Measurements from ENCODE around the gene HLA-DQB2.
"Not testable (repeated sequence)": the region's sequence is repeated elsewhere in the genome, so short reads cannot be mapped to it uniquely, and the experiment has no call there.

The HLA-DQB2 gene

DNA sequence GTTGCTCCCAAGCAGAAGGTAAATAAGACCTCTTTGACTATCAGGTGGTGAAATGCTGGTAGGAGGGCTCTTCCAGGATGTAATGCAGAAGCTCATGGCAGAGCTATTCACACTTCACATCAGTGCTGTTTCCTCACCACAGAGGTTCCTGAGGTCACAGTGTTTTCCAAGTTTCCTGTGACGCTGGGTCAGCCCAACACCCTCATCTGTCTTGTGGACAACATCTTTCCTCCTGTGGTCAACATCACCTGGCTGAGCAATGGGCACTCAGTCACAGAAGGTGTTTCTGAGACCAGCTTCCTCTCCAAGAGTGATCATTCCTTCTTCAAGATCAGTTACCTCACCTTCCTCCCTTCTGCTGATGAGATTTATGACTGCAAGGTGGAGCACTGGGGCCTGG lies 17.7 kb downstream of the HLA-DQB2 start:
- not testable (repeated sequence) for DNase-seq (ENCODE audit: low read depth in 2 of 2)

DNA sequence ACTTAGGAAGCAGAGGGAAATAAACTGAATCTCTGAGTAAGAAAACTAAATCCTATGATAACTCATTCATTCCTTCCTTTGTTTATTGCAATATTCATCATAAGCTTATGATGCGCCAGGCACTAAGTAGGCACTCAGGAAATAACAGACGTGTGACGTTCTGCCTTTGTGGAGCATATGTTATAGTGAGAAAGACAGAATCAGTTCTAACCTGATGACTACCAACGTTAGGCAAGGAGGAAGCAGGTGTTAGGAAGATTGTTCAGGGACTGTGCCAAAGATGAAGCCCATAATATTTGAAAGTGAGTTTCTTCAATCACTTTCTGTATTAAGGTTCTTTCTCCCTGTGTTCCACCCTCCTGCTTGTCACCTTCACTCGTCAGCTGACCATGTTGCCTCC lies 18.6 kb downstream of the HLA-DQB2 start:
- no peak for DNase-seq (ENCODE audit: low read depth in 2 of 2)

GRCh38 chr6:32742374-32742773 lies 21.0 kb downstream of the HLA-DQB2 start:
- no peak for DNase-seq (ENCODE audit: low read depth in 2 of 2)

DNA sequence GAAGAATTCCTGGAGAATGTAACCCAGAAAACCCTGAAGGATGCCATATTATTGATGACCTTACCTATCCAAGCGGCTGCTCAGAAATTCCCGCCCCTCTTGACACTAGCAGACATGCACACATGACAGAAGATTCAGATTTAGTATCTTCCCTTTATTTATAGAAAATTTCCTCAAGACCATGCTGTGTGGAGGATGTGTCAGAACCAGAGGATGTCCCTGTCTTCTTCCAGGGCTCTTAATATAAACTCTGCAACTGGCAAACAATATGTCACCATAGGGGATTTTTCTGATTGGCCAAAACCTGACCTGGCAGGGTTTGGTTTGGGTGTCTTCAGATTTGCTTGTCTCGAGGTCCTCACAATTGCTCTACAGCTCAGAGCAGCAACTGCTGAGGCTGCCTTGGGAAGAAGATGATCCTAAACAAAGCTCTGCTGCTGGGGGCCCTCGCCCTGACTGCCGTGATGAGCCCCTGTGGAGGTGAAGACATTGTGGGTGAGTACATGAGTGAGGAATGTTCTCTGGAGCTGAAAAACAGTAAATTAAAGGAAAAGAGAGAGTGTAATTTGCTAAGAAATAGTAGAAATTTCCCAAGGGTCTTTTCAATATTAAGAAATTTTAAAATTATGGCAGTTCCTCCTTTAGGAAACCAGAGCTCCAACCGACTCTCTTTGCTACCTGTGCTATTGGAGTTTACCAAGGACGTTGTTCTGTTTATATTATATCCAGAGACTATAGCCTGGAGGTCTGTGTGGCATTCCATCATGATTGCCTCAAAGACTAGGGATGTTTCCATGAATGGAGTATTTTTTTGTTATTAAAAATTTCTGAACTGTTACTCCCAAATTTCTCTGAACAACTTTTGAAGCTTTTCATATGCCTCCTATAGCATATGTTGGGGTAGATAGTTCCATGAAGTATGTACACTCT lies 22.0 kb downstream of the HLA-DQB2 start, which contains the start of gene HLA-DQA2:
HLA-DQA2 (plus strand) TSS at position 361 of the 930 bp plus-strand sequence; CDS start at position 414, 53 bp downstream.
- DNase-seq (ENCODE audit: low read depth in 2 of 2), result no peak

GRCh38 chr6:32738126-32738525 lies 25.2 kb downstream of the HLA-DQB2 start:
- no peak for DNase-seq (ENCODE audit: low read depth in 2 of 2)

GRCh38 chr6:32718879-32719278 lies 44.5 kb downstream of the HLA-DQB2 start:
- DNase-seq (ENCODE audit: low read depth in 2 of 2), result no peak

DNA sequence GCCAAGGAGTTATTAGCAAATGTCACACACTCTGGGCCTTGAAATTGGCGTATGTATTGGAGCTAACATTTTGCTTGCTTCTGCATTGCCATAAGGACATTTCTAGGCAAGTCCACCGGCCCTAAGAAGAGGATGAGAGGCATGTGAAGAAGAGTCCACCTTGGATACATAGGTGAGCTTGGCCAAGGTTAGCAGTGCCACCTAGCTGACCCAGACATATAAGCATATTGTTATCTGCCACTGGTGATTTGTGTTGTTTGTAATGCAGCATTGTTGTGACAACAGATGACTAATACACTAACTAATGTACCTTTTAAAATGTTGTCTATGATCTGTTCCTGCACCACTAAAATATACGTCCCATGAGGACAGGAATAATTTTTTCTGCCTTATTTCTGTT lies 46.9 kb downstream of the HLA-DQB2 start:
- DNase-seq (ENCODE audit: low read depth in 2 of 2), result no peak

- DNase-seq (ENCODE audit: low read depth in 2 of 2), result no peak
Observed at GRCh38 chr6:32713241-32713640, 50.1 kb downstream of the HLA-DQB2 start.

- no peak for DNase-seq (ENCODE audit: low read depth in 2 of 2)
Observed at GRCh38 chr6:32709625-32710024, 53.7 kb downstream of the HLA-DQB2 start.

All from stimulated activated CD8-positive, alpha-beta memory T cell treated with anti-CD3 and anti-CD28 coated beads, Interleukin-2, amount 100 ng/mL, for 48 hours (primary cell).